Osteocyte (in vitro differentiated cells): ENCODE measurements around the gene PDK4. TPM values are rescaled to one million over a fixed set of nuclear protein-coding genes. Genes with fewer than 3 reads are reported as not detected.
"Not testable (repeated sequence)": the region's sequence is repeated elsewhere in the genome, so short reads cannot be mapped to it uniquely, and the experiment has no call there.

Experiments used
- DNase-seq: peaks from one replicate; pipeline ENCODE4 v3.0.0; 2021; ENCODE audit warnings: mixed read lengths; ENCODE audit not compliant: unreplicated experiment; ENCODE audit errors: extremely low spot score
- H3K27ac Mint-ChIP-seq: one replicate; pipeline ENCODE4 v1.8.0; 2021; ENCODE audit warnings: mild to moderate bottlenecking, mixed read lengths; ENCODE audit not compliant: unreplicated experiment
- H3K27me3 Mint-ChIP-seq: one replicate; pipeline ENCODE4 v1.8.0; 2021; ENCODE audit warnings: mixed read lengths; ENCODE audit not compliant: unreplicated experiment
- H3K36me3 Mint-ChIP-seq: one replicate; pipeline ENCODE4 v1.8.0; 2021; ENCODE audit warnings: mixed read lengths; ENCODE audit not compliant: unreplicated experiment
- H3K4me1 Mint-ChIP-seq: one replicate; pipeline ENCODE4 v1.8.0; 2021; ENCODE audit warnings: mixed read lengths; ENCODE audit not compliant: unreplicated experiment
- H3K4me3 Mint-ChIP-seq: one replicate; pipeline ENCODE4 v1.8.0; 2021; ENCODE audit warnings: mild to moderate bottlenecking, moderate library complexity, mixed read lengths; ENCODE audit not compliant: unreplicated experiment
- H3K9me3 Mint-ChIP-seq: one replicate; pipeline ENCODE4 v1.8.0; 2021; ENCODE audit warnings: mixed read lengths; ENCODE audit not compliant: unreplicated experiment
- CTCF ChIP-seq: fragments of 200-600 bp; sonication (generic); IDR thresholded peaks from 2 replicates; pipeline ENCODE4 v1.5.0; 2021; ENCODE audit warnings: antibody characterized with exemption, mild to moderate bottlenecking, moderate library complexity
- total RNA-seq: library from RNA; stranded (reverse); gene quantifications from 2 replicates; pipeline ENCODE4 v1.2.1, GENCODE V29; 2021

PDK4 gene
- total RNA-seq, 1 donor from 2014 or later, result 0.56 TPM

GRCh38 chr7:95569720-95570119 lies 26.6 kb downstream of the PDK4 start:
- TF ChIP-seq CTCF, result no peak

GRCh38 chr7:95560674-95561073 lies 35.6 kb downstream of the PDK4 start:
- H3K27me3 Mint-ChIP-seq, result peaks cover 44% of the 10 kb centered on the region

More at GRCh38 chr7:95569720-95570119, 26.6 kb downstream of the PDK4 start:
- H3K27me3 Mint-ChIP-seq, result peaks cover 10% of the 10 kb centered on the region
- H3K4me3 Mint-ChIP-seq, result no peak overlapping the region
- no peak overlapping the region for H3K27ac Mint-ChIP-seq
- DNase-seq, result no peak
- no peaks in the 10 kb centered on the region for H3K4me1 Mint-ChIP-seq
- no peaks in the 10 kb centered on the region for H3K9me3 Mint-ChIP-seq
- H3K36me3 Mint-ChIP-seq, result no peaks in the 10 kb centered on the region

GRCh38 chr7:95558864-95559263 lies 37.5 kb downstream of the PDK4 start:
- no peaks in the 10 kb centered on the region for H3K36me3 Mint-ChIP-seq
- H3K27ac Mint-ChIP-seq, result no peak overlapping the region
- no peaks in the 10 kb centered on the region for H3K4me1 Mint-ChIP-seq
- no peak overlapping the region for H3K4me3 Mint-ChIP-seq
- H3K27me3 Mint-ChIP-seq, result peaks cover 48% of the 10 kb centered on the region
- no peaks in the 10 kb centered on the region for H3K9me3 Mint-ChIP-seq
- no peak for TF ChIP-seq CTCF
- no peak for DNase-seq

More at GRCh38 chr7:95560674-95561073, 35.6 kb downstream of the PDK4 start:
- Mint-ChIP-seq H3K9me3 (no peaks in the 10 kb centered on the region), H3K4me3 (no peak overlapping the region), H3K27ac (no peak overlapping the region), H3K36me3 (no peaks in the 10 kb centered on the region), H3K4me1 (no peaks in the 10 kb centered on the region)
- no peak for TF ChIP-seq CTCF
- DNase-seq, result no peak

- DNase-seq, result no peak
- Mint-ChIP-seq H3K36me3 (no peaks in the 10 kb centered on the region), H3K4me3 (no peak overlapping the region), H3K4me1 (no peaks in the 10 kb centered on the region), H3K27me3 (peaks cover 47% of the 10 kb centered on the region), H3K27ac (no peak overlapping the region), H3K9me3 (no peaks in the 10 kb centered on the region)
- TF ChIP-seq CTCF, result no peak
These were observed 39.5 kb downstream of the PDK4 start for GRCh38 chr7:95556777-95557176.

- H3K27ac Mint-ChIP-seq, result no peak overlapping the region
- DNase-seq, result no peak
- no peak for TF ChIP-seq CTCF
- no peak overlapping the region for H3K4me3 Mint-ChIP-seq
- no peaks in the 10 kb centered on the region for H3K9me3 Mint-ChIP-seq
- H3K36me3 Mint-ChIP-seq, result no peaks in the 10 kb centered on the region
- H3K4me1 Mint-ChIP-seq, result peaks cover 11% of the 10 kb centered on the region
- H3K27me3 Mint-ChIP-seq, result peaks cover 38% of the 10 kb centered on the region
These were observed 42.4 kb downstream of the PDK4 start for GRCh38 chr7:95553939-95554338.

GRCh38 chr7:95552010-95552926 lies 44.0 kb downstream of the PDK4 start:
- not testable (repeated sequence) for H3K27ac Mint-ChIP-seq, H3K9me3 Mint-ChIP-seq

More at GRCh38 chr7:95552010-95552926, 44.0 kb downstream of the PDK4 start:
- H3K36me3 Mint-ChIP-seq, DNase-seq, H3K4me3 Mint-ChIP-seq: not testable (repeated sequence)
- Mint-ChIP-seq H3K27me3 (peaks cover 25% of the 10 kb centered on the region), H3K4me1 (peaks cover 11% of the 10 kb centered on the region)
